SK-N-MC (cell line): Measurements from ENCODE around the gene TTC24.

Source experiments
- EZH2 ChIP-seq: fragments of 200-600 bp; sonication (generic); IDR thresholded peaks from one replicate; pipeline ENCODE4 v1.6.1; 2017; ENCODE audit warnings: antibody characterized with exemption
- FOXP2 ChIP-seq: optimal IDR thresholded peaks from 2 replicates; pipeline ENCODE3; 2011; ENCODE audit warnings: mild to moderate bottlenecking, moderate library complexity; ENCODE audit not compliant: insufficient read depth; ENCODE audit errors: extremely low read length, control extremely low read depth
- POLR2AphosphoS5 ChIP-seq: IDR thresholded peaks from 2 replicates; pipeline ENCODE4 v1.6.1; 2012; ENCODE audit warnings: mild to moderate bottlenecking, low read depth, low read length, borderline replicate concordance

DNA sequence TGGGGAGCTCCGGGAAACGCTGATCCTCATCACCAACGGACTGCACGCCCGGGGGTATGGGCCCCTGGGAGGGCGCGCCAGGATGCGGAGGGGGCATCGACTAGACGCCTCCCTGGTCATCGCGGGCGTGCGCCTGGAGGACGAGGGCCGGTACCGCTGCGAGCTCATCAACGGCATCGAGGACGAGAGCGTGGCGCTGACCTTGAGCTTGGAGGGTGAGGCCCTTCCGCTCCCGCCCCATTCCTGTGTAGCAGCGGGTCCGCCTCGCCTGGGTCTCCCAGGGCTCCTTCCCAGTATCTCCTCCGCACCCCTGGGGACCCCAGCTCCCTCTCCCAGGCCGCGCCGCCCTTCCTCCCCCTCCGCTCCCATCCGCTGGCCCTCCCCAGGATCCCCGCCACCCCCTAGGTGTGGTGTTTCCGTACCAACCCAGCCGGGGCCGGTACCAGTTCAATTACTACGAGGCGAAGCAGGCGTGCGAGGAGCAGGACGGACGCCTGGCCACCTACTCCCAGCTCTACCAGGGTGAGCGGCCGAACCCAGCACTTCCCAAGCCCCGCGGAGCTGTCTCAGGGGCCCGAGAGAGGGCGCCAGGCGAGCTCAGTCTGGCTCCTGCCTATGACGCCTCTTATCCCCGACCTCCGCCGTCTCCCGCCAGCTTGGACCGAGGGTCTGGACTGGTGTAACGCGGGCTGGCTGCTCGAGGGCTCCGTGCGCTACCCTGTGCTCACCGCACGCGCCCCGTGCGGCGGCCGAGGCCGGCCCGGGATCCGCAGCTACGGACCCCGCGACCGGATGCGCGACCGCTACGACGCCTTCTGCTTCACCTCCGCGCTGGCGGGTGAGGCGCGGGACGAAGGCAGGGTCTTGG lies 44.7 kb downstream of the TTC24 start:
- TF ChIP-seq POLR2AphosphoS5 (no peak), EZH2 (no peak), FOXP2 (no peak)
